IPS DF 6.9 (cell line): ENCODE results near the gene CNOT9.

Experiments
- DNase-seq: peaks from one replicate; pipeline ENCODE4 v3.0.0-alpha.2; 2013; ENCODE audit warnings: low read depth, low spot score
- H3K27ac ChIP-seq: one replicate; pipeline ENCODE4 v1.5.1; 2013; ENCODE audit warnings: low read length, control low read depth
- H3K27me3 ChIP-seq: 2 replicates; pipeline ENCODE4 v1.6.1; 2013; ENCODE audit warnings: mild to moderate bottlenecking, low read length; ENCODE audit not compliant: control insufficient read depth, insufficient read depth
- H3K36me3 ChIP-seq: 2 replicates; pipeline ENCODE4 v1.6.1; 2013; ENCODE audit warnings: low read length; ENCODE audit not compliant: control insufficient read depth, insufficient read depth
- H3K4me1 ChIP-seq: 2 replicates; pipeline ENCODE4 v1.6.1; 2013; ENCODE audit warnings: low read length; ENCODE audit not compliant: control insufficient read depth, insufficient read depth
- H3K4me3 ChIP-seq: 2 replicates; pipeline ENCODE4 v1.5.1; 2013; ENCODE audit warnings: mild to moderate bottlenecking, low read length
- H3K9me3 ChIP-seq: 2 replicates; pipeline ENCODE4 v1.6.1; 2013; ENCODE audit warnings: low read length, inconsistent platforms; ENCODE audit not compliant: control insufficient read depth, insufficient read depth
- WGBS: extraction: QIAGEN DNeasy Blood & Tissue Kit; methylation state at CpG from one replicate; pipeline ENCODE4 v1.1.7; 2013; ENCODE audit warnings: mixed read lengths, missing lambda C conversion rate; ENCODE audit not compliant: insufficient read length, insufficient coverage; 5-methylcytosine and 5-hydroxymethylcytosine counted together

CNOT9 gene

GRCh38 chr2:218576854-218577253 lies 8.2 kb downstream of the CNOT9 start:
- Histone ChIP-seq H3K9me3 (no peaks in the 10 kb centered on the region), H3K27me3 (no peaks in the 10 kb centered on the region), H3K36me3 (no peaks in the 10 kb centered on the region), H3K4me1 (peaks cover 4% of the 10 kb centered on the region; the same call in 1 of the 2 replicates), H3K27ac (no peak overlapping the region), H3K4me3 (no peak overlapping the region)
- DNase-seq = no peak
- WGBS = no CpG with 5 or more reads among the region's 4 CpGs

- H3K27me3 ChIP-seq = no peaks in the 10 kb centered on the region
- peaks cover 4% of the 10 kb centered on the region; the same call in 1 of the 2 replicates for H3K4me1 ChIP-seq
- no peaks in the 10 kb centered on the region for H3K9me3 ChIP-seq
- DNase-seq = no peak
- H3K4me3 ChIP-seq = no peak overlapping the region
- WGBS = no CpG with 5 or more reads among the region's 3 CpGs
- H3K27ac ChIP-seq = no peak overlapping the region
- H3K36me3 ChIP-seq = no peaks in the 10 kb centered on the region; the same call in 1 of the 2 replicates
These were observed 9.0 kb downstream of the CNOT9 start for GRCh38 chr2:218577482-218578220.

GRCh38 chr2:218578272-218578877 lies 9.7 kb downstream of the CNOT9 start:
- H3K9me3 ChIP-seq = no peaks in the 10 kb centered on the region
- no peak for DNase-seq
- no peaks in the 10 kb centered on the region for H3K27me3 ChIP-seq
- H3K4me3 ChIP-seq = no peak overlapping the region
- WGBS = no CpG with 5 or more reads among the region's 3 CpGs
- H3K4me1 ChIP-seq = peaks cover 4% of the 10 kb centered on the region; the same call in 1 of the 2 replicates
- no peak overlapping the region for H3K27ac ChIP-seq
- H3K36me3 ChIP-seq = peaks cover 3% of the 10 kb centered on the region; the same call in 1 of the 2 replicates

GRCh38 chr2:218582076-218582475 lies 13.4 kb downstream of the CNOT9 start:
- no CpG with 5 or more reads among the region's 7 CpGs for WGBS
- peaks cover 4% of the 10 kb centered on the region; the same call in 1 of the 2 replicates for H3K4me1 ChIP-seq
- H3K36me3 ChIP-seq = peaks cover 13% of the 10 kb centered on the region; the same call in 1 of the 2 replicates
- DNase-seq = no peak
- H3K27ac ChIP-seq = no peak overlapping the region
- H3K4me3 ChIP-seq = no peak overlapping the region
- no peaks in the 10 kb centered on the region for H3K27me3 ChIP-seq
- no peaks in the 10 kb centered on the region for H3K9me3 ChIP-seq

- H3K27me3 ChIP-seq = no peaks in the 10 kb centered on the region
- H3K36me3 ChIP-seq = peaks cover 13% of the 10 kb centered on the region; the same call in 1 of the 2 replicates
- no peak overlapping the region for H3K4me3 ChIP-seq
- H3K9me3 ChIP-seq = no peaks in the 10 kb centered on the region
- no peak for DNase-seq
- H3K4me1 ChIP-seq = no peaks in the 10 kb centered on the region
- H3K27ac ChIP-seq = no peak overlapping the region
- no CpG with 5 or more reads among the region's 6 CpGs for WGBS
These were observed 15.6 kb downstream of the CNOT9 start for GRCh38 chr2:218583983-218584850.

GRCh38 chr2:218585541-218585940 lies 16.9 kb downstream of the CNOT9 start:
- DNase-seq = no peak
- no CpG with 5 or more reads among the region's 1 CpG for WGBS
- H3K36me3 ChIP-seq = peaks cover 16% of the 10 kb centered on the region; the same call in 1 of the 2 replicates

GRCh38 chr2:218605432-218605831 lies 36.8 kb downstream of the CNOT9 start:
- Histone ChIP-seq H3K4me3 (no peak overlapping the region), H3K27ac (no peak overlapping the region), H3K9me3 (no peaks in the 10 kb centered on the region), H3K27me3 (no peaks in the 10 kb centered on the region), H3K4me1 (no peaks in the 10 kb centered on the region), H3K36me3 (no peaks in the 10 kb centered on the region)
- DNase-seq = no peak
- no CpG with 5 or more reads among the region's 2 CpGs for WGBS

More at GRCh38 chr2:218585541-218585940, 16.9 kb downstream of the CNOT9 start:
- Histone ChIP-seq H3K4me1 (no peaks in the 10 kb centered on the region), H3K27ac (no peak overlapping the region), H3K27me3 (no peaks in the 10 kb centered on the region), H3K9me3 (no peaks in the 10 kb centered on the region), H3K4me3 (no peak overlapping the region)

- no peaks in the 10 kb centered on the region for H3K27me3 ChIP-seq
- H3K4me1 ChIP-seq = no peaks in the 10 kb centered on the region
- DNase-seq = no peak
- no peak within 1 kb of the TSS for H3K27ac ChIP-seq
- H3K36me3 ChIP-seq = no peaks in the 10 kb centered on the region
- no CpG with 5 or more reads among the region's 8 CpGs for WGBS
- H3K9me3 ChIP-seq = no peaks in the 10 kb centered on the region
- no peak within 1 kb of the TSS for H3K4me3 ChIP-seq
These were observed 38.9 kb downstream of the CNOT9 start, which contains the start of gene PLCD4 for GRCh38 chr2:218607436-218608115. Gene PLCD4, plus strand, starts transcription at chr2:218607899. Its CDS starts 7,841 bp downstream, at chr2:218615740.

- Histone ChIP-seq H3K9me3 (no peaks in the 10 kb centered on the region), H3K27ac (no peak overlapping the region), H3K4me1 (no peaks in the 10 kb centered on the region), H3K4me3 (no peak overlapping the region), H3K36me3 (no peaks in the 10 kb centered on the region), H3K27me3 (no peaks in the 10 kb centered on the region)
- no peak for DNase-seq
- WGBS = no CpG with 5 or more reads among the region's 6 CpGs
These were observed 47.3 kb downstream of the CNOT9 start for GRCh38 chr2:218615868-218616315.
